HG02885 (cell line): ENCODE results near the gene CTXND1.

Experiments
- ATAC-seq: cut with Tn5 transposase; IDR thresholded peaks from one replicate; pipeline ENCODE4 v1.9.1; 2021; ENCODE audit warnings: mild to moderate bottlenecking; ENCODE audit not compliant: unreplicated experiment, poor library complexity

The CTXND1 gene

GRCh38 chr15:80260551-80260950 lies 8.5 kb upstream of the CTXND1 start:
- no peak for ATAC-seq

- no peak for ATAC-seq
Measured at GRCh38 chr15:80259942-80260510, 8.0 kb upstream of the CTXND1 start.

- ATAC-seq, result no peak
Measured at GRCh38 chr15:80251428-80252120, 439 bp downstream of the CTXND1 start.

GRCh38 chr15:80250614-80251427 lies 1.2 kb downstream of the CTXND1 start:
- no peak for ATAC-seq

GRCh38 chr15:80249973-80250372 lies 2.0 kb downstream of the CTXND1 start:
- no peak for ATAC-seq

- ATAC-seq, result no peak
Measured at GRCh38 chr15:80247320-80247719, 4.7 kb downstream of the CTXND1 start.

GRCh38 chr15:80246425-80246894 lies 5.6 kb downstream of the CTXND1 start:
- no peak for ATAC-seq

GRCh38 chr15:80242802-80243201 lies 9.2 kb downstream of the CTXND1 start:
- ATAC-seq, result no peak

- ATAC-seq, result peak; percentile 39
Measured at GRCh38 chr15:80242132-80242769, 9.8 kb downstream of the CTXND1 start.

- no peak for ATAC-seq
Measured at GRCh38 chr15:80241508-80241907, 10.5 kb downstream of the CTXND1 start.

GRCh38 chr15:80240276-80240675 lies 11.7 kb downstream of the CTXND1 start:
- no peak for ATAC-seq

GRCh38 chr15:80234883-80235282 lies 17.1 kb downstream of the CTXND1 start:
- no peak for ATAC-seq

- ATAC-seq, result no peak
Measured at GRCh38 chr15:80233581-80233980, 18.4 kb downstream of the CTXND1 start.

GRCh38 chr15:80231371-80231770 lies 20.6 kb downstream of the CTXND1 start:
- no peak for ATAC-seq

- ATAC-seq, result no peak
Measured at GRCh38 chr15:80228959-80229610, 22.9 kb downstream of the CTXND1 start.

GRCh38 chr15:80219955-80220354 lies 32.1 kb downstream of the CTXND1 start:
- no peak for ATAC-seq

- ATAC-seq, result no peak
Measured at GRCh38 chr15:80217327-80217900, 34.6 kb downstream of the CTXND1 start.

- ATAC-seq, result no peak
Measured at GRCh38 chr15:80216911-80217310, 35.1 kb downstream of the CTXND1 start.

GRCh38 chr15:80216141-80216540 lies 35.9 kb downstream of the CTXND1 start:
- ATAC-seq, result no peak

GRCh38 chr15:80214910-80215309 lies 37.1 kb downstream of the CTXND1 start:
- ATAC-seq, result no peak
